SKM-1 (cell line): ENCODE measurements around the gene PLLP.

Experiments used
- DNase-seq: peaks from one replicate; lab custom pipeline; 2025; ENCODE audit not compliant: unreplicated experiment; lab: John Stamatoyannopoulos, UW

The PLLP gene

DNA sequence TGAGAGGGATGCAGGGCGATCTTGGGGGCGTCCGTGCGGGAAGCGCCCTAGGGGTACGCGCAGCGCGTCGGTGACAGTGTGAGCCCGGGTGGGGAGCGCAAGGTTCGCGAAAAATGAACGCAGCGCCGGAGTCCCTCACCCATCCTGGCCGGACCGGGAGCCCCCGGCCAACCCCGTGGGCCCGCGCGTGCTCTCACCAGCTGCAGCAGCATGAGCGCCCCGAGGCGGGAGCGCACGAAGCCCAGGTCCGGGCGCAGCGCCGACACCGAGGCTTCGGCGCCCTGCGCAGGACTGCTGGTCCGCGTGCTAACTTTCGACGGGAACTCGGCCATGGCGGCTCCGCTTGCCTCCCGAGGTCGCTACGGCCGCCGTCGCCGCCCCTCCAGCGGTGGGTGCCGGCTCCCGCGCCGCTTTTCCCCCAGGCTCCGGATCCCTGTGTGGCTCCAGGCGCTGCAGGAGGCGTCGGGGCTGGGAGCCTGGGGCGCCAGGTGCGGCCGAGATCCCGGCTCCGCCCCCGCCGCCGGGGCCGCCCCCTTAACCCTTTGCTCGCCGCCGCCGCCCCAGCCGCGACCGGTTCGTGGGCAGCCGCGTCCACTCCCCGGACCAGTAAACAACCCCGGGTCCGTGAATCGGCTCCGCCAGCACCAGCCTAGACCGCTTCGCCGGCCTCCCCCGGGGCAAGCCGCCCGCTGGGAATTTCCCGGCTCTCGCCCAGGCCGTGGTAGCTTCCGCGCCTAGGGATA lies at the start of gene PLLP:
Gene PLLP, minus strand, starts transcription at position 464 of the 743 bp plus-strand sequence. Its CDS starts 132 bp downstream, at position 332.
- no peak for DNase-seq

- DNase-seq = no peak
Observed at GRCh38 chr16:57333402-57333801, 48.9 kb upstream of the PLLP start.

DNA sequence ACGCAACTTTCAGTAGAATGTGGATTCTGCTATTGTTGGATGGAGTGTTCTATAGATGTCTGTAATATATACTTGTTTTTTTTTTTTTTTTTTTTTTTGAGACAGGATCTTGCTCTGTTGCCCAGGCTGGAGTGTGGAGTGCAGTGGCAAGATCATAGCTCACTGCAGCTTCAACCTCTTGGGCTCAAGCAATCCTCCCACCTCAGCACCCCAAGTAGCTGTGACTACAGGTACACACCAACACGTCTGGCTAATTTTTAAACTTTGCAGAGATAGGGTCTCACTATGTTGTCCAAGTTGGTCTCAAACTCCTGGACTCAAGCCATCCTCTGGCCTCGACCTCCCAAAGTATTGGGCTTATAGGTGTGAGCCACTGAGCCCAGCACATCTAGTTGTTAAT lies 46.9 kb upstream of the PLLP start:
- no peak for DNase-seq

DNA sequence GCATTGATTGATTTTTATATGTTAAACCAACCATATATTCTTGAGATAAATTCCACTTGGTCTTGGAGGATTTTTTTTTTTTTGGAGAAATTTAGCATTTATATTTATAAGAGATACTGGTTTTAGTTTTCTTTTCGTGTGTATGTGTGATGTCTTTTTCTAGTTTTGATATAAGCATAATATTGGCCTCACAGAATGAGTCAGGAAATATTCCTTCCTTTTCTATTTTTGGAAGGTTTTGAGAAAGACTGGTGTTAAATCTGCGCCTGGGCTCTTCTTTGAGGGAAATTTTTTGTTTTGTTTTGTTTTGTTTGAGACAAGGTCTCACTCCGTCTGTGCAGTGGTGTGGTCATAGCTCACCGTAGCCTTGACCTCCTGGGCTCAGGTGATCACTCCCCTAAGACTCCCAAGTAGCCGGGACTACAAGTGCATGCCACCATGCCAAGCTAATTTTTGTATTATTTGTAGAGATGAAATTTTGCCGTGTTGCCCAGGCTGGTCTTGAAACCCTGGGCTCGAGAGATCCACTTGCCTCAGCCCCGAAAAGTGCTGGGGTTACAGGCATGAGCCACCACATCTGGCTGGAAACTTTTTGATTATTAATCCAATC lies 45.4 kb upstream of the PLLP start:
- no peak for DNase-seq

DNA sequence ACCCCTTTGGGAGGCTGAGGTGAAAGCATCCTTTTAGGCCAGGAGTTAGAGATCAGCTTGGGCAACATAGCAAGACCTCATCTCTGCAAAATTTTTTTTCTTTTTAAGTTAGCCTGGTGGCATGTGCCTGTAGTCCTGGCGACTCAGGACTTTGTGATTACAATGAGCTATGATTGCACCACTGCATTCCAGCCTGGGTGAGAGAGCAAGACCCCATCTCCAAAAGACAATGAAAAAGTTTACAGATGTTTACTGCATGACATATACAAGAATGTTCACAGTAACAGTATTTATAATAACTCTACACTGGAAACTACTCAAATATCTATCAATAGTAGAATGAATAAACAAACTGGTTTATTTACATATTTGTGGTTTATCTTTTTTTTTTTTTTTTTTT lies 41.0 kb upstream of the PLLP start:
- no peak for DNase-seq

- no peak for DNase-seq
Observed at GRCh38 chr16:57324749-57325148, 40.3 kb upstream of the PLLP start.

DNA sequence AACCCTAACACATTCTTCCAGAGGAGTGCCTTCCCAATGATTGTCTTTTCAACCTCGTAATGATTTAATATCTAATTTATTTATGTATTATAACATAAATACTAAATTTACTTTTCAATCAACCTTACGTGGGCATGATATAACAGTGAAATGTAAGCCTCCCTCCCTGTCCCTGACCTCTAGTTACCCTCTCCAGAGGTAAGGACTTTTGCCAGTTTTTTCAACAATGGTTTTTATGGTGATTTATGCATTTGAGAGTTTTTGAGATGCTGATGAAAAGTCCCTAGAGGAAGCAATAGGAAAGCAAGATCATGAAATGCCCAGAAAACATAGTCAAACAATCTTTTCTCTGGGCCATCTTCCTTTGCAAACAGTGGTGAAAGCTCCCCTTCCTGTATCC lies 35.2 kb upstream of the PLLP start:
- no peak for DNase-seq

- DNase-seq = no peak
Observed at GRCh38 chr16:57318240-57318970, 33.9 kb upstream of the PLLP start.

DNA sequence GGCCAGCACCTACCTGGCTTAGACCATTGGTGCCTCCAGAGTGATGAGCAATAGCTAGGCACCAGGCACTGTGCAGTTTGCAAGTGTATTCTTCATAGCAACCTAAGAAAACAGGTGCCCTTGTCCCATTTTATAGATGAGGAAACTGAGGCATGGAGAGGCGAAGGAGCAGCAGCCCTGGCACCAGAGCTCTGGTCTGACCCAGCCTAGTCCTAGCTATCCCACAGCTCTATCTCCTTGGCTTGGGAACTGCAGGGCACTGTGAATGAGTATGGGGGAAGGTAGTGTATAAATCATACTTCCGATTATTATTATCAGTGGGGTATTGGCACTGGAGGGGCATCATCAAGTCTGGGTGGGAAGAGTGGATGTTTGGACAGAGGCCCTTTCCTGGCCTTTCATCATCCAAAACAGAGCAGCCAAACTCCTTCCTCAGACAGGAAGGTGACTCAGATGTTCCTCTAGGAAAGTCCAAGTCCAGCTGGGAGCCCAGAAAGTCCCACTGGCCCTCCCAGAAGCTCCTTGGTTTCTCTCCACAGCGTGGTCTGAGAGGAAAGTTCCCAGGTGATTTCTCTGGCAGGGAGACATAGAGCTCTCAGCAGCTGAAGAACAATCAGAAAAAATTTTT lies 32.0 kb upstream of the PLLP start:
- no peak for DNase-seq

GRCh38 chr16:57315416-57315815 lies 30.9 kb upstream of the PLLP start:
- no peak for DNase-seq

DNA sequence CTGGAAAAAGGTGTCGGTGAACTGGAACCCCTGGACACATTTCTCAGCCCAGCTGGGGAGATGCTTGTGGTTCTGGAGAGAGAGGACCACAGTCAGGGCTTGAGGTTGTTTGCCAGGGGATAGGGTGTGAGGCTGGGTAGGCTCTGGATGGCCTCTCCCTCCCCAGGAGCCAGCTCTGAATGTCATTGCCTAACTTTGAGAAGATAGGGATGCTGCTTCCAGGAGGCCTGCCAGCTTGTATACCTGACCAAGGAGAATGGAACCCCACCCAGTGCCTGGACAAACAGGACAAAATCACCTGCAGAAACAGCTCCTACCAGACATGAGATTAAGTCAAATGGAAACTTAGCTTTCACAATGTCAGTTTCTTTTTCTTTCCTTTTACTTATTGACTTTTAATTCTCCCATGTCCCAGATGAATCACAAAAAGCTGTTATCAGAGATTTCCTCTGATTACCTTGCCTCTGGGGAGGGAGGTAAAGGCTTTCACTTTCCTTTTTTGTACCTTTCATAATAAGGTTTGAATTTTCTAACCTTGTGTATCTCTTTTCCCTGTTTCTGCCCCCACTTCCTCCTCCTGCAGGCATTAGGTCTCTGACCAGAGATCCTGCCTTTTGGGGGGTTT lies 29.8 kb upstream of the PLLP start:
- no peak for DNase-seq

- DNase-seq = no peak
Observed at GRCh38 chr16:57313509-57313908, 29.0 kb upstream of the PLLP start.

GRCh38 chr16:57310801-57311200 lies 26.3 kb upstream of the PLLP start:
- DNase-seq = no peak

DNA sequence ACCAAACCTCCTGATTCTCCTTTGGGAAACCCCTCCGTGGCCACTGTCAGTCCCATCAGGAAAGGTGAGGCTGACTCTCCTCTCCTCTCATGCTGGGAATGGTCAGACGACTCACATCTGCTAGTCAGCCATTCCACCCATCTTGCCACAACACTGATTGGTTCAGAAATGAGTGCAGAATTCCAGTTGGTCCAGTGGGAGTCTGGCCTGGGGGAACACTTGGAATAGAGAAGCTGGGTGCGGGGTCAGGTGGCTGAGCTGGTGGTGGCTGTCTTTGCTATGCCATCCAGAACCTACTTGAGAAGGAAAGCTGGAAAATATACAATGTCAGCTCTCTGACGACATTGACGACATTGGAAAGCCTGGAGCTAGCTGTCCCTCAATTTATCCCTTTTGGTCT lies 23.6 kb upstream of the PLLP start:
- no peak for DNase-seq

- DNase-seq = no peak
Observed at GRCh38 chr16:57307365-57307764, 22.9 kb upstream of the PLLP start.

- DNase-seq = no peak
Observed at GRCh38 chr16:57306676-57307341, 22.3 kb upstream of the PLLP start.

DNA sequence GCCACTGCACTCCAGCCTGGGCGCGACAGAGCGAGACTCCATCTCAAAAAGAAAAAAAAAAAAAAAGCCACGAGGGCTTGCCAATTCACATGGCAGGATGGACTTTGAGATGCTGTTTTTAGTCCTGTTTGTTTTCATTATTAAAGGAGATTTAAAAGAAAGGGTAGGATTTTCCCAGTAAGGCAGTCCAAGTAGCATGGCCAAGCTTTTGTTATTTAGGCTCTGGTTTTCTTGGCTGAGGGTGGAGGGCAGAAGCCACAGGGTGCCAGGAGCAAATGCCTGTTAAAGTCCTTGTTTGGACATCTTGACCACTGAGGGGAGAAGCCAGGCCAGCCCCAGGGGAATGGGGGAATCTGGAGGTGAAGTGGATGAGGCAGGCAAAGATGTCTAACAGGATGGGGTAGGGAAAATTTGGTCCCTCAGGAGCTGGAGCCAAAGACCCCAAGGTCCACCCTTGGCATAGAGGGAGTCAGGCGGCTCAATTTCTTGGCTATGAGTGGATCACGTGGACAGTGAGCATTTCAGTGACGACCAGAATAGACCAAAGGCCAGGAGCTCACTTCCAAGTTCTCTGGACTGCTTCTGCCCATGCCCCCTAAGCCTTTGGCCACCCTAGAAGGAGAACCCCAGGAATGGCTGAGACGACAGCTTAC lies 20.8 kb upstream of the PLLP start:
- no peak for DNase-seq

GRCh38 chr16:57304169-57305061 lies 19.9 kb upstream of the PLLP start:
- no peak for DNase-seq

DNA sequence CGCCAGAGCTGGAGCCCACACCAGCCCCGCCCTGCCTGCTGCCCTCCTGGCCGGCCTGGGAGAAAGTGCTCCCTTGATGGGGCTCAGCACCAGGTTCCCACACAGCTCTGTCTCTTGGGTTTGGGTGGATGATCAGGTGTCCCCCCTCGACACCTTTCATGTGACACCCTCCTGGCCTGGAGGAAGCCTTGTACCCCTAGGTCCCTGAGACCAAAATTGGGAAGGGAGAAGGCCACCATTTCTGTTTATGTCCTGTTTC lies 19.4 kb upstream of the PLLP start:
- DNase-seq = no peak
